DOHH2 (cell line): ENCODE results near the gene ESRRG.

Experiments used
- H3F3A ChIP-seq: fragments of 200-600 bp; sonication (generic), shearing (Covaris generic); 2 replicates; pipeline ENCODE4 v1.6.0; 2016; ENCODE audit warnings: antibody characterized with exemption, mild to moderate bottlenecking; ENCODE audit not compliant: control insufficient read depth, insufficient read depth
- H3K27ac ChIP-seq: fragments of 200-600 bp; sonication (generic); 2 replicates; pipeline ENCODE4 v1.5.1; 2014; ENCODE audit warnings: low read depth, mild to moderate bottlenecking, low read length, moderate library complexity
- H3K27me3 ChIP-seq: fragments of 200-600 bp; sonication (generic); 2 replicates; pipeline ENCODE4 v1.6.1; 2014; ENCODE audit warnings: mild to moderate bottlenecking, low read length, mixed read lengths; ENCODE audit not compliant: control insufficient read depth
- H3K36me3 ChIP-seq: fragments of 200-600 bp; sonication (generic); 2 replicates; pipeline ENCODE4 v1.6.1; 2014; ENCODE audit warnings: mild to moderate bottlenecking, low read length, moderate library complexity, mixed read lengths; ENCODE audit not compliant: control insufficient read depth
- H3K4me1 ChIP-seq: fragments of 200-600 bp; sonication (generic); 2 replicates; pipeline ENCODE4 v1.6.1; 2014; ENCODE audit warnings: mild to moderate bottlenecking, low read length, mixed read lengths; ENCODE audit not compliant: control insufficient read depth
- H3K4me2 ChIP-seq: fragments of 200-600 bp; sonication (generic); 2 replicates; pipeline ENCODE4 v1.6.0; 2014; ENCODE audit warnings: mild to moderate bottlenecking, low read length, moderate library complexity
- H3K4me3 ChIP-seq: fragments of 200-600 bp; sonication (generic); 2 replicates; pipeline ENCODE4 v1.5.1; 2014; ENCODE audit warnings: mild to moderate bottlenecking, low read length, mixed read lengths
- H3K79me2 ChIP-seq: fragments of 200-600 bp; sonication (generic); 2 replicates; pipeline ENCODE4 v1.6.1; 2014; ENCODE audit warnings: mild to moderate bottlenecking, low read length, mixed read lengths; ENCODE audit not compliant: control insufficient read depth
- H3K9me2 ChIP-seq: fragments of 200-600 bp; sonication (generic); replicated peaks from 2 replicates; pipeline ENCODE4 v1.6.1; 2014; ENCODE audit warnings: mild to moderate bottlenecking, low read length, mixed read lengths; ENCODE audit not compliant: control insufficient read depth
- H3K9me3 ChIP-seq: fragments of 200-600 bp; sonication (generic); 2 replicates; pipeline ENCODE4 v1.6.1; 2014; ENCODE audit warnings: antibody characterized with exemption, low read length, mixed read lengths; ENCODE audit not compliant: control insufficient read depth, insufficient read depth
- H4K20me1 ChIP-seq: fragments of 200-600 bp; sonication (generic); 2 replicates; pipeline ENCODE4 v1.6.0; 2014; ENCODE audit warnings: low read depth, mild to moderate bottlenecking, antibody characterized with exemption, low read length, moderate library complexity; ENCODE audit not compliant: control insufficient read depth, insufficient read depth
- CTCF ChIP-seq: fragments of 200-600 bp; sonication (generic); IDR thresholded peaks from one replicate; pipeline ENCODE4 v1.5.1; 2014; ENCODE audit warnings: antibody characterized with exemption, mild to moderate bottlenecking, low read depth, low read length; ENCODE audit not compliant: poor library complexity, severe bottlenecking
- EZH2phosphoT487 ChIP-seq: fragments of 200-600 bp; sonication (generic); IDR thresholded peaks from 2 replicates; pipeline ENCODE4 v1.6.1; 2017; ENCODE audit warnings: borderline replicate concordance, mild to moderate bottlenecking, antibody characterized with exemption, low read length, moderate library complexity, mixed read lengths

Gene ESRRG

GRCh38 chr1:216580538-216581057 is 142.6 kb downstream of the ESRRG start:
- Histone ChIP-seq H4K20me1 (no peaks in the 10 kb centered on the region), H3K4me2 (no peak overlapping the region), H3K27me3 (no peaks in the 10 kb centered on the region), H3F3A (no peaks in the 10 kb centered on the region), H3K9me3 (no peaks in the 10 kb centered on the region), H3K79me2 (no peaks in the 10 kb centered on the region), H3K9me2 (no peaks in the 10 kb centered on the region), H3K4me3 (no peak overlapping the region), H3K4me1 (no peaks in the 10 kb centered on the region), H3K36me3 (no peaks in the 10 kb centered on the region), H3K27ac (no peak overlapping the region)
- TF ChIP-seq CTCF (no peak), EZH2phosphoT487 (no peak)

GRCh38 chr1:216576234-216576937 is 146.8 kb downstream of the ESRRG start:
- Histone ChIP-seq H3K27ac (no peak overlapping the region), H4K20me1 (no peaks in the 10 kb centered on the region), H3K9me3 (no peaks in the 10 kb centered on the region), H3K4me1 (no peaks in the 10 kb centered on the region), H3K79me2 (no peaks in the 10 kb centered on the region), H3F3A (no peaks in the 10 kb centered on the region), H3K4me2 (no peak overlapping the region), H3K36me3 (no peaks in the 10 kb centered on the region), H3K27me3 (no peaks in the 10 kb centered on the region), H3K9me2 (no peaks in the 10 kb centered on the region), H3K4me3 (no peak overlapping the region)
- TF ChIP-seq CTCF: no peak
- no peak for TF ChIP-seq EZH2phosphoT487

- H3K79me2 ChIP-seq: no peaks in the 10 kb centered on the region
- H3K4me1 ChIP-seq: no peaks in the 10 kb centered on the region
- no peaks in the 10 kb centered on the region for H3K9me2 ChIP-seq
- no peak overlapping the region for H3K4me3 ChIP-seq
- no peaks in the 10 kb centered on the region for H3K9me3 ChIP-seq
- H3K4me2 ChIP-seq: no peak overlapping the region
- no peaks in the 10 kb centered on the region for H3K36me3 ChIP-seq
- H3F3A ChIP-seq: no peaks in the 10 kb centered on the region
- TF ChIP-seq EZH2phosphoT487 (no peak), CTCF (peak; percentile 34)
- no peak overlapping the region for H3K27ac ChIP-seq
- H3K27me3 ChIP-seq: no peaks in the 10 kb centered on the region
- no peaks in the 10 kb centered on the region for H4K20me1 ChIP-seq
These were observed 156.5 kb downstream of the ESRRG start for GRCh38 chr1:216566641-216567205.
